Right forelimb (tissue), 1 donor: Measurements from ENCODE around the gene TM7SF3.

Experiments used
- DNase-seq: peaks from one replicate; pipeline ENCODE4 v3.0.0-alpha.2; 2018

TM7SF3 gene

DNA sequence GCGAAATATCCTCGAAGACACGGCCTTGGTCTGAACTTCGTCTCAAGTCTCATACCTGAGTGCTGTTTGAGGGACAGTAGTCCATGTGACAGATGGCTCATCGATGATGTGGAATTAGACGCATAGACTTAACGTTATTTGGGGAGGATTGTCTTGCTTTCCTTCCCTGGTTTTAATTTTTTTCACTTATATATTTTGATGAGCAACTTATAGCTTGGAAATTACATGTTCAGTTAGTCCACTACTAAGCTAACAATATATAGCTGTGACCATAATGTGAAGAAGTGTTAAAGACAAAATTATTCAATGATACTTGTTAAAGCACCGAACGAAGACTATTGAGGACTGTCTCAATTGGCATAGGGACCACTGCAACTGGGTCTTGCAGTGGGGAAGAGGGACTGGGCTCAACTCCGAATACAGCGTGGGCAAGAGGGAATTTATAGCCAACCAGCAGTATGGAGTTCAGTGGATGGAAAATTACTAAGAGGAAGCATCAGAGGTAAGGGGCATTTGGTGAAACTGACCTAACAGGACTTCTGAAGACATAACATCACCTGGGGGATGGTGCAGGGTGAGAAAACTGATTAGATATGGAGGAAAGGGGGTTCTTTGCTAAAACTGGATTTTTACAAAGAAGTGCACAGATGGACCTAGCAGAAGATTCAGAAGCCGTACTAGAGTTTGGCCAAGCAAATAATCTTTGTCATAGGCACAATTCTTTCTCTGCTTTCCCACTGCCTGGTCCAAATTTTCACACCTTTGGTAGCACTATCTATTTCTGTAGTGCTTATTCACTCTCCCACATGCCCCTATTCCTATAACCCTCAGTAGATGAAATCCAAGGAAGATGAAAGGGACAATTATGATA, 910 bp upstream of the TM7SF3 start:
- DNase-seq = no peak

DNA sequence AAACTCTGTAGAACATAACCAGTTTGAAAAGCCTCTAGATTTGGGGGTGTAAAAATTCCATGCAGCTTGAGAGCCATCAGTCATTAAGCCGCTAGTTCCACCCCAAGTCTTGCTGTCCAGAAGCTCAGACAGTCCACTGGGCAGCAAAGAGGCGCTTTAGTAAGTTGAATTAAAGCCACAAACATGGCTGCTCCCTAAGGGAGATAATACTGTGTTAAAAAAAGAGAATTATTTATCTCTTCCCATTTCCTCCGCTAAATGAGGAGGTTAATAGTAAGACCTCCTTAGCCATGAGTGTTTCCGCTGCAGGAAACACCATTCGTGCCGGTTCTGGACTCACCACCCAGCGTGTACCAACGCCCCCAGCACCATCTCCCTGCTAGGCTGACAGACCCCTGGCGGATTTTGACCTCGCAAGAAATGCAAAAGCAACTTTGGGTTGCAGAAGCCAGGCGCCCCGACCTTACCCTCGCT, 536 bp downstream of the TM7SF3 start:
- DNase-seq = no peak

DNA sequence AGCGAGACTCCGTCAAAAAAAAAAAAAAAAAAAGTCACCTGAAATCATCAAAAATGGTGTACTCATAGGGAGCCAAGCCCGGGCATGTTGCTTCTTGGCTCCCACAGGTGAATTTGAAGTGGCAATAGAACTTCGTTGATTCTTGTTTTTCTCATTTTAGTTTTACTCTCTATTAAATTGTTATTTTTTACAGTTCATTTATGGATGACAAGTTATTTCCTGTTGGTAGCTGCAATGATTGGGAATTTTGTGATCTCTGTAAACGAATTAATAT, 1.3 kb downstream of the TM7SF3 start:
- no peak for DNase-seq

DNA sequence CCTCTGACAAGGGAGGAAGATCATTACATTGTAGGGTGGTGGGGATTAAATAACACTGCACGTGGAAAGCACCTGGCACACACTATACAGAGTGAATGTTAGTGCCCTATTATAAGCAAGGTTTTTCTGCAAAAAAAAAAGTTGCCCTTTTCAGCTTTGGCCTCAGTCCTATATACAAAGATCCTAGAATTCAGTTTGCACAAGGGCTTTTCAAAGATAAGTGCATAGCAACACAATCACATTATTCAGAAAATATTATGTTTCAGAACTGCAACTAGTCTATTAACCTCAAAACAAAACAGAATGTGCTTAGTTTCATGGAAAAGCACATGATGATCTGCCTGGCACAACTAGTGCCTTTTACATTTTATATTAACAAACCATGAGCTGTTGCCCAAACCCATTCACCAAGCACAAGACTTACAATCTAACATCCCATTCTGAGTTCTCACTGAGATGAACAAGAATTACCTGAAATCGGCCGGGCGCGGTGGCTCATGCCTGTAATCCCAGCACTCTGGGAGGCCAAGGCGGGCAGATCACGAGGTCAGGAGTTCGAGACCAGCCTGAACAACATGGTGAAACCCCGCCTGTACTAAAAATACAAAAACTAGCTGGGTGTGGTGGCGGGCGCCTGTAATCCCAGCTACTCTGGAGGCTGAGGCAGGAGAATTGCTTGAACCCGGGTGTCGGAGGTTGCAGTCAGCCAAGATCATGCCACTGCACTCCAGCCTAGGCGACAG, 1.8 kb downstream of the TM7SF3 start:
- no peak for DNase-seq

- no peak for DNase-seq
Observed at GRCh38 chr12:27009881-27010301, 4.3 kb downstream of the TM7SF3 start.

- DNase-seq = no peak
Observed at GRCh38 chr12:27008081-27008480, 6.1 kb downstream of the TM7SF3 start.

DNA sequence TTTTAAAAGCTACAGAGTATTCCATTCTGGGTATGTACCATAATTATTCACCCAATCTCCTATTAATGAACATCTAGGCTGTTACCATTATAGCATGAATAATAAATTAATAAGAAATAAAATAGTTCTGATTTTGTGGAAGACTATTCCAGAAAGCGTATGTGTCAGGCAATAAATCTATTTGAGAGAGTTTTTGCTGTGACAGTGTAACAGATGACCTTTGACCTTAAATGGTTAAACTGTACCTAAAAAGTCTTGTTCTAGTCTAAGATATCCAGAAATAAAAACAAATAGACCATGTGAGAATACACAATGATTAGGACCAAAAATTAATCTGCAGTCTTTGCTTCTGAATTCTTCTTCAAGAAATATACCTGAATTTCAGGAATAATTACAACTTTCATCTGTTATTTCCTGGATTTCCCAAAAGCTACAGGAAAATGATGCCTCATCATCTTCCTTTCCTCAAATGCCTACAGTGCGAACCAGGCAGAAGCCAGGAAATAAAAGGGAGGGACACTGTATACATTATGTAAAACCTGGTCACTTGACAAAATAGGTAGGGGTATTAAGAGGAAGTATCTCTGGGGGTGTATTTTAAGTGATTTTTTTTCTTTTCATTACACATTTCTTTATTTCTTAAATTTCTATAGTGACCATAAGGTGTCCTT, 7.3 kb downstream of the TM7SF3 start:
- DNase-seq = no peak

DNA sequence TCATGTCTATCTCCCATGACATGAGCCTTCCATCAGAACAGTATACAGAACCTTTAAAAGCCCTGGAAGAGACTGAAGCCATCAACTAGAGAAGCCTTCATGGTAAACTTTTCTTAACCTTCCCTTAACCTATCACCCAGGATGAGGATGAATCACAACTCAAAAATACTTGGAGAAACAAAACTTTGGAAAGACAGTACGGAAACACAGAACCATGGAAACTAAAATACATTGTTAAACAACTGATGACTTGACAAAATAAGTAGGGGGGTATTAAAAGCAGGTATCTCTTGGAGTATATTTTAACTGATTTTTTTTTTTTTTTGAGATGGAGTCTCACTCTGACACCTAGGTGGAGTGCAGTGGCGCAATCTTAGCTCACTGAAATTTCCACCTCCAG, 8.7 kb downstream of the TM7SF3 start:
- DNase-seq = no peak

GRCh38 chr12:27003421-27004381, 10.5 kb downstream of the TM7SF3 start:
- DNase-seq = no peak

DNA sequence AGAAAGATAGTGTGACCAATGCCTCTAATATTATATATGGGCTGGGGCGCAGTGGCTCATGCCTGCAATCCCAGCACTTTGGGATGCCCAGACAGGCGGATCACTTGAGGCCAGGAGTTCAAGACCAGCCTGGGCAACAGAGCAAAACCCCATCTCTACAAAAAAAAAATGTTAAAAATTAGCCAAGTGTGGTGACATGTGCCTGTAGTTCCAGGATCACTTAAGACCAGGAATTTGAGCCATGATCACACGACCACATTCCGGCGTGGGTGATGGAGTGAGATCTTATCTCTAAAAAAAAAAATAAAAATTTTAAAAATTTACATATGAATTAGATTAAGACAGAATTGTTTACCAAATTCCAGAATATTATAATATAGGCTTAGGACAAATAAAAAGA, 12.0 kb downstream of the TM7SF3 start:
- DNase-seq = no peak

DNA sequence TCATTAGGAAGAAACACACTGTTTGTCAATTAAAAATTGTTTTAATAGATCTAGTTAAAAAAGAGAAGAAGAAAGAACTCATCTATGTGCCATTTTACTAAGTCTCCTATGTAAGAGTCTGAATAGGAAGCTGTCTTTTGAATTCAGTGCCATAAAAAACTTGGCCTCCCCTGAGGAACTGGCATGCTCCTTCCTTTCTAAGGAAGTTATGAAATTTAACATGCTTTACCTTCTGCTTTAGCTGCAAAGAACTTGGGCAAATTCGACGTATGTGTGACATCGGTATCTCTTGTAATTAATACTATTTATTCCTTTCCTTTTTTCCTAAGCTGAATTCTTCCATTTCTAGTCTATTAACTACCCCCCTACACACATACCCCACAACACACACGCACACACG, 12.5 kb downstream of the TM7SF3 start:
- DNase-seq = no peak

DNA sequence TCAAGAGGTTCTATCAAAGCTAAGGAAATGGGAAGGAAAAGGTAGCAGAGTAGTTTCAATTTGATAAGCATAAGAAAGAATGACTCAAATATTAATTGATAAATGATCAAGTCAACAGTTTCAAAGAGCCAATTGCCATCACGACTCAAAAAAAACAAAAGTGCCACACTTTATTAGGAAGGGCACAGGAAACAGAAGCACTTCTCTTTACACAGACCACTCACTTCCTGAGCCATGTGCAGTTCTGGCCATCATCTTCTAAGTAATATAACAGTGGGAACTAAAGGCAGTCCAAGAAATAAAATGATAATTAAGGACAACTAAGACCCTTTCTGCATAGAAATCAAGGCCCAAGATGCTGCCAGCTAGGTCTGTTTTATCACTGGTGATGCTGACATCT, 13.2 kb downstream of the TM7SF3 start:
- DNase-seq = no peak

DNA sequence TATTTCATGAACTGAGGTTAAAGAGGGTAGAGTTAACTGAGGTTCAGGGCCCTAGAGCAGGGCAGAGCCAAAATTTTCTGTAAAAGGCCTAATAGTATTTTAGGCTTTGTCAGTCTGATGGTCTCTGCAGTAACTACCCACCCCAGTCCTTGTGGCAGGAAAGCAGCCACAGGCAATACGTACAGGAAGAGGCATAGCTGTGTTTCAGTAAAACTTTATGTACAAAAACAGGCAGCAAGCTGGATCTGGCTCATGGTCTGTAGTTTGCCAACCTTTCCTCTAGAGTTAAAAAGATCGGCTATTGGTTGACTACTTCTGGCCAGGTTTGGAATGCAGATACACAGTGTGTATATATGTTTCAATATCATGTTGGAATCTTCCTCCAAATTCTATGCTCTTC, 17.2 kb downstream of the TM7SF3 start:
- DNase-seq = no peak

DNA sequence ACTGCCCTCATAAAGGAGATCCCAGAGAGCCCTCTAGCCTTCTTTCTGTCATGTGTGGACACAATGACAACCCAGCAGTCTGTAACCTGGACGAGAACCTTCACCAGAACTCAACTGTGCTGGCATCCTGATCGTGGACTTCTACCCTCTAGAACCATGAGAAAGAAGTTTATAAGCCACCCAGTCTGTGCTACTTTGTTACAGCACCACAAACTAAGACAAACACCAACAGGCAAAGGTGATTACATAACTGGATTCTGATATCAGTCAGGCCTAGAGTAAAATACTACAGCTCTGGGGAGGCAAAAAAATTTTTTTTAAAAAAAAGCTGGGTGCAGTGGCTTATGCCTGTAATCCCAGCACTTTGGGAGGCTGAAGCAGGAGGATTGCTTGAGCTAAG, 18.5 kb downstream of the TM7SF3 start:
- no peak for DNase-seq

DNA sequence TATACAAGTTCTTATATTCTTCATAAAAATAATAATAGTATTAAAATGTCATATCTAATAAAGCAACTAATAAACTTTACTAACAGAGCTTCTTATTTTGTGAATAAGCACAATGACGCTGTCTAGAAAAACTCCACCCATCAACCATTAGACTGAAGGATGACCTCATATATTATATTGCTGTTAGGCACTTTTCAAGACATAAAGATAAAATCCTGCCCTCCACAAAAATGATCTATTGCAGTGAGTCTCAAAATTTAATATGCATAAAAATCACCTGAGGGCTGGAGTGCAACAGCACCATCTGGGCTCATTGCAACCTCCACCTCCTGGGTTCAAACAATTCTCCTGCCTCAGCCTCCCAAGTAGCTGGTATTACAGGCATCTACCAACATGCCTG, 20.1 kb downstream of the TM7SF3 start:
- DNase-seq = no peak

DNA sequence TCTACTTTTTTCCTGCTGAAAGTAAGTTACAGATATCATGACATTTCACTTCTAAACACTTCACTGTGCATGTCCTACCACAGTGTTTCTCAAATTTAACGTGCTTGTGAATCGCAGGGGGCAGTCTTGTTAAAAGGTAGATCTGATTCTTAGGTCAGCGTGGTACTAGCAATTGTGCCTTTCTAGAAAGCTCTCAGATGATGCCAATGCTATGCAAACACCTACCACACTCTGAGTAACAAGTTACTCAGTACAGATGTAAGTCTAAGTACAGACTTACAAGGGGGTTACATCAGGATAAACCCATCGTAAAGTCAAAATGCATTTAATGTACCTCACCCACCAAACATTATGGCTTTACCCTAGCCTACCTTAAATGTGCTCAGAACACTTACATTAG, 22.4 kb downstream of the TM7SF3 start:
- no peak for DNase-seq

- DNase-seq = no peak
Observed at GRCh38 chr12:26989873-26990272, 24.3 kb downstream of the TM7SF3 start.

- DNase-seq = no peak
Observed at GRCh38 chr12:26988703-26989102, 25.5 kb downstream of the TM7SF3 start.

GRCh38 chr12:26987634-26988424, 26.4 kb downstream of the TM7SF3 start:
- DNase-seq = no peak

GRCh38 chr12:26982866-26983265, 31.3 kb downstream of the TM7SF3 start:
- DNase-seq = no peak

GRCh38 chr12:26979733-26980132, 34.5 kb downstream of the TM7SF3 start:
- no peak for DNase-seq

- no peak for DNase-seq
Observed at GRCh38 chr12:26978801-26979200, 35.4 kb downstream of the TM7SF3 start.
